Measurements from ENCODE around the gene IGFL2. TPM values are rescaled to one million over a fixed set of nuclear protein-coding genes. Genes with fewer than 3 reads are reported as not detected.

Gene IGFL2
- total RNA-seq, 1 experiment from 2014 or later = not detected

GRCh38 chr19:46181388-46181779, 33.3 kb downstream of the IGFL2 start:
- H3K27ac ChIP-seq (ENCODE audit: low read depth, low read length) = no peak overlapping the region
- no peaks in the 10 kb centered on the region for H4K20me1 ChIP-seq (ENCODE audit: insufficient read depth)
- no peaks in the 10 kb centered on the region for H3K36me3 ChIP-seq (ENCODE audit: control insufficient read depth in 1 of 2, insufficient read depth in 2 of 2, low read length in 2 of 2)
- H3K79me2 ChIP-seq (ENCODE audit: insufficient read depth, low read length) = no peaks in the 10 kb centered on the region
- no peak overlapping the region for H3K4me3 ChIP-seq (replicated peaks in 1 of 2; ENCODE audit: low read depth in 1 of 2, low read length in 2 of 2)
- H3K27me3 ChIP-seq (ENCODE audit: insufficient read depth, low read length) = peaks cover 5% of the 10 kb centered on the region; the same call in 1 of the 2 replicates
- H3K9me3 ChIP-seq (ENCODE audit: control insufficient read depth in 1 of 2, insufficient read depth in 1 of 2, low read depth in 1 of 2, low read length in 2 of 2) = no peaks in the 10 kb centered on the region
- H3K9me2 ChIP-seq (ENCODE audit: insufficient read depth) = no peaks in the 10 kb centered on the region
- no peak for DNase-seq (ENCODE audit: low read depth, low spot score)
- RAD21 ChIA-PET (ENCODE audit: low non-redundant PET in 1 of 2, low total read pairs in 2 of 2, uncharacterized antibody in 2 of 2, unreplicated experiment in 2 of 2) = no interaction called here
- ATAC-seq = no peak
- peak overlapping the region; percentile 22; the same call in 1 of the 2 replicates for H3K4me2 ChIP-seq (ENCODE audit: low read length)
- TF ChIP-seq, protein P1, sequence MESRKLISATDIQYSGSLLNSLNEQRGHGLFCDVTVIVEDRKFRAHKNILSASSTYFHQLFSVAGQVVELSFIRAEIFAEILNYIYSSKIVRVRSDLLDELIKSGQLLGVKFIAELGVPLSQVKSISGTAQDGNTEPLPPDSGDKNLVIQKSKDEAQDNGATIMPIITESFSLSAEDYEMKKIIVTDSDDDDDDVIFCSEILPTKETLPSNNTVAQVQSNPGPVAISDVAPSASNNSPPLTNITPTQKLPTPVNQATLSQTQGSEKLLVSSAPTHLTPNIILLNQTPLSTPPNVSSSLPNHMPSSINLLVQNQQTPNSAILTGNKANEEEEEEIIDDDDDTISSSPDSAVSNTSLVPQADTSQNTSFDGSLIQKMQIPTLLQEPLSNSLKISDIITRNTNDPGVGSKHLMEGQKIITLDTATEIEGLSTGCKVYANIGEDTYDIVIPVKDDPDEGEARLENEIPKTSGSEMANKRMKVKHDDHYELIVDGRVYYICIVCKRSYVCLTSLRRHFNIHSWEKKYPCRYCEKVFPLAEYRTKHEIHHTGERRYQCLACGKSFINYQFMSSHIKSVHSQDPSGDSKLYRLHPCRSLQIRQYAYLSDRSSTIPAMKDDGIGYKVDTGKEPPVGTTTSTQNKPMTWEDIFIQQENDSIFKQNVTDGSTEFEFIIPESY (IDR thresholded peaks at IDR 0.05; ENCODE audit: extremely low read depth, insufficient replicate concordance, low read length) = no peak
- no TSS peak for BruUV-seq (replicated peaks)
- H2AFZ ChIP-seq (ENCODE audit: low read depth, low read length, poor library complexity, severe bottlenecking) = no peak overlapping the region
- peaks cover 0 to 16% of the 10 kb centered on the region in 2 experiments; a peak in 3 of 4 replicates for H3K4me1 ChIP-seq (ENCODE audit: control insufficient read depth in 1 of 2, insufficient read depth in 2 of 2, low read length in 2 of 2)
- intact Hi-C loops (cut with micrococcal nuclease) = no loop called here
- CTCF ChIA-PET = interaction anchor here (1.5 to 2.0 kb wide), 2 partner anchors 8 to 99 kb away, joined by 4 to 6 read pairs; no protein-coding TSS in a partner anchor
- no peak overlapping the region for H3K9ac ChIP-seq (ENCODE audit: low read length)
- POLR2A ChIA-PET = no interaction called here

GRCh38 chr19:46182476-46182875, 34.4 kb downstream of the IGFL2 start:
- H3K27me3 ChIP-seq (ENCODE audit: insufficient read depth, low read length) = peaks cover 11% of the 10 kb centered on the region; the same call in 1 of the 2 replicates
- ChIA-PET CTCF (no interaction called here), RAD21 (ENCODE audit: low non-redundant PET in 1 of 2, low total read pairs in 2 of 2, uncharacterized antibody in 2 of 2, unreplicated experiment in 2 of 2) (no interaction called here), POLR2A (no interaction called here)
- no peaks in the 10 kb centered on the region for H3K79me2 ChIP-seq (ENCODE audit: insufficient read depth, low read length)
- no peak overlapping the region for H3K4me2 ChIP-seq (ENCODE audit: low read length)
- no peak overlapping the region for H3K4me3 ChIP-seq (replicated peaks in 1 of 2; ENCODE audit: low read depth in 1 of 2, low read length in 2 of 2)
- H3K9me2 ChIP-seq (ENCODE audit: insufficient read depth) = no peaks in the 10 kb centered on the region
- no peaks in the 10 kb centered on the region for H3K36me3 ChIP-seq (ENCODE audit: control insufficient read depth in 1 of 2, insufficient read depth in 2 of 2, low read length in 2 of 2)
- no peaks in the 10 kb centered on the region for H4K20me1 ChIP-seq (ENCODE audit: insufficient read depth)
- H3K9ac ChIP-seq (ENCODE audit: low read length) = no peak overlapping the region
- no peak overlapping the region for H3K27ac ChIP-seq (ENCODE audit: low read depth, low read length)
- DNase-seq (ENCODE audit: low read depth, low spot score) (no peak), ATAC-seq (no peak)
- peaks cover 0 to 16% of the 10 kb centered on the region in 2 experiments; a peak in 3 of 4 replicates for H3K4me1 ChIP-seq (ENCODE audit: control insufficient read depth in 1 of 2, insufficient read depth in 2 of 2, low read length in 2 of 2)
- no peaks in the 10 kb centered on the region for H3K9me3 ChIP-seq (ENCODE audit: control insufficient read depth in 1 of 2, insufficient read depth in 1 of 2, low read depth in 1 of 2, low read length in 2 of 2)
- no TSS peak for BruUV-seq (replicated peaks)
- TF ChIP-seq YY1 (IDR thresholded peaks at IDR 0.05; ENCODE audit: extremely low read depth, insufficient replicate concordance, low read depth, low read length) (no peak), EZH2 (IDR thresholded peaks at IDR 0.05) (no peak), EZH2phosphoT487 (IDR thresholded peaks at IDR 0.05; ENCODE audit: borderline replicate concordance) (no peak), ZNF274 (IDR thresholded peaks at IDR 0.05; ENCODE audit: low read depth, low read length) (no peak), JUND (IDR thresholded peaks at IDR 0.05) (no peak), MAX (IDR thresholded peaks at IDR 0.05) (no peak), SRF (IDR thresholded peaks at IDR 0.05; ENCODE audit: low read depth) (no peak), ELF1 (IDR thresholded peaks at IDR 0.05; ENCODE audit: borderline replicate concordance, low read depth) (no peak), POLR2A (IDR thresholded peaks at IDR 0.05; ENCODE audit: borderline replicate concordance, extremely low read depth, insufficient read depth, insufficient read length) (no peak), ZFX (IDR thresholded peaks at IDR 0.05) (no peak), FOSL1 (IDR thresholded peaks at IDR 0.05; ENCODE audit: low read depth) (no peak)
- TF ChIP-seq, protein P2, sequence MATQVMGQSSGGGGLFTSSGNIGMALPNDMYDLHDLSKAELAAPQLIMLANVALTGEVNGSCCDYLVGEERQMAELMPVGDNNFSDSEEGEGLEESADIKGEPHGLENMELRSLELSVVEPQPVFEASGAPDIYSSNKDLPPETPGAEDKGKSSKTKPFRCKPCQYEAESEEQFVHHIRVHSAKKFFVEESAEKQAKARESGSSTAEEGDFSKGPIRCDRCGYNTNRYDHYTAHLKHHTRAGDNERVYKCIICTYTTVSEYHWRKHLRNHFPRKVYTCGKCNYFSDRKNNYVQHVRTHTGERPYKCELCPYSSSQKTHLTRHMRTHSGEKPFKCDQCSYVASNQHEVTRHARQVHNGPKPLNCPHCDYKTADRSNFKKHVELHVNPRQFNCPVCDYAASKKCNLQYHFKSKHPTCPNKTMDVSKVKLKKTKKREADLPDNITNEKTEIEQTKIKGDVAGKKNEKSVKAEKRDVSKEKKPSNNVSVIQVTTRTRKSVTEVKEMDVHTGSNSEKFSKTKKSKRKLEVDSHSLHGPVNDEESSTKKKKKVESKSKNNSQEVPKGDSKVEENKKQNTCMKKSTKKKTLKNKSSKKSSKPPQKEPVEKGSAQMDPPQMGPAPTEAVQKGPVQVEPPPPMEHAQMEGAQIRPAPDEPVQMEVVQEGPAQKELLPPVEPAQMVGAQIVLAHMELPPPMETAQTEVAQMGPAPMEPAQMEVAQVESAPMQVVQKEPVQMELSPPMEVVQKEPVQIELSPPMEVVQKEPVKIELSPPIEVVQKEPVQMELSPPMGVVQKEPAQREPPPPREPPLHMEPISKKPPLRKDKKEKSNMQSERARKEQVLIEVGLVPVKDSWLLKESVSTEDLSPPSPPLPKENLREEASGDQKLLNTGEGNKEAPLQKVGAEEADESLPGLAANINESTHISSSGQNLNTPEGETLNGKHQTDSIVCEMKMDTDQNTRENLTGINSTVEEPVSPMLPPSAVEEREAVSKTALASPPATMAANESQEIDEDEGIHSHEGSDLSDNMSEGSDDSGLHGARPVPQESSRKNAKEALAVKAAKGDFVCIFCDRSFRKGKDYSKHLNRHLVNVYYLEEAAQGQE (IDR thresholded peaks at IDR 0.05; ENCODE audit: low read depth) = no peak
- H2AFZ ChIP-seq (ENCODE audit: low read depth, low read length, poor library complexity, severe bottlenecking) = no peak overlapping the region
- intact Hi-C loops (cut with micrococcal nuclease) = no loop called here
